Measurements from ENCODE around the gene IL25.
"Not testable (repeated sequence)": the region's sequence is repeated elsewhere in the genome, so short reads cannot be mapped to it uniquely, and the experiment has no call there.

IL25 gene

GRCh38 chr14:23392613-23393012 lies 20.0 kb downstream of the IL25 start:
- no peak for DNase-seq

GRCh38 chr14:23396126-23396525 lies 23.5 kb downstream of the IL25 start:
- no peak for DNase-seq

- DNase-seq: no peak
Observed at GRCh38 chr14:23396781-23397407, 24.3 kb downstream of the IL25 start.

GRCh38 chr14:23398348-23398747 lies 25.7 kb downstream of the IL25 start:
- no peak for DNase-seq

- no peak for DNase-seq
Observed at GRCh38 chr14:23399136-23399535, 26.5 kb downstream of the IL25 start.

- no peak for DNase-seq
Observed at GRCh38 chr14:23399591-23399990, 27.0 kb downstream of the IL25 start.

GRCh38 chr14:23400496-23401149 lies 28.0 kb downstream of the IL25 start:
- DNase-seq: not testable (repeated sequence)

GRCh38 chr14:23401291-23401690 lies 28.7 kb downstream of the IL25 start:
- no peak for DNase-seq

GRCh38 chr14:23402296-23403138 lies 29.9 kb downstream of the IL25 start:
- DNase-seq: no peak

GRCh38 chr14:23403139-23403438 lies 30.5 kb downstream of the IL25 start:
- DNase-seq: no peak

GRCh38 chr14:23403908-23404307 lies 31.3 kb downstream of the IL25 start:
- no peak for DNase-seq

- no peak for DNase-seq
Observed at GRCh38 chr14:23404331-23404900, 31.8 kb downstream of the IL25 start.

- DNase-seq: no peak
Observed at GRCh38 chr14:23405096-23405495, 32.5 kb downstream of the IL25 start.

- DNase-seq: no peak
Observed at GRCh38 chr14:23405516-23406025, 33.0 kb downstream of the IL25 start.

- no peak for DNase-seq
Observed at GRCh38 chr14:23406244-23406643, 33.6 kb downstream of the IL25 start.

- DNase-seq: no peak
Observed at GRCh38 chr14:23406725-23407355, 34.2 kb downstream of the IL25 start.

- no peak for DNase-seq
Observed at GRCh38 chr14:23407516-23408306, 35.1 kb downstream of the IL25 start, which contains the start of gene MYH6. Gene MYH6, minus strand, starts transcription at chr14:23408273. Its CDS starts 1,050 bp downstream, at chr14:23407223.

- DNase-seq: no peak
Observed at GRCh38 chr14:23408307-23408630, 35.7 kb downstream of the IL25 start.

- DNase-seq: no peak
Observed at GRCh38 chr14:23409475-23409874, 36.9 kb downstream of the IL25 start.

GRCh38 chr14:23409966-23410635 lies 37.5 kb downstream of the IL25 start:
- DNase-seq: no peak

All from right forelimb (tissue), 1 donor.